GM23248 (cell line): ENCODE measurements around the gene RASA3. TPM values are rescaled to one million over a fixed set of nuclear protein-coding genes. Genes with fewer than 3 reads are reported as not detected.

Experiments
- DNase-seq: peaks from one replicate; pipeline ENCODE4 v3.0.0-alpha.2; 2015
- H2AFZ ChIP-seq: fragments of 200-600 bp; sonication (generic); 2 replicates; pipeline ENCODE4 v1.6.1; 2016; ENCODE audit warnings: antibody characterized with exemption
- H3F3A ChIP-seq: fragments of 200-600 bp; sonication (generic); 2 replicates; pipeline ENCODE4 v1.6.1; 2016; ENCODE audit warnings: mild to moderate bottlenecking, antibody characterized with exemption, mixed run types; ENCODE audit not compliant: insufficient read depth
- H3K27ac ChIP-seq: fragments of 200-600 bp; sonication (generic); 2 replicates; pipeline ENCODE4 v1.5.1; 2016; ENCODE audit warnings: mild to moderate bottlenecking
- H3K27me3 ChIP-seq: fragments of 200-600 bp; sonication (generic); replicated peaks from 2 replicates; pipeline ENCODE4 v1.6.1; 2016; ENCODE audit warnings: mild to moderate bottlenecking; ENCODE audit not compliant: insufficient read depth
- H3K36me3 ChIP-seq: fragments of 200-600 bp; sonication (generic); 2 replicates; pipeline ENCODE4 v1.6.1; 2016; ENCODE audit warnings: low read depth, mild to moderate bottlenecking
- H3K4me1 ChIP-seq: fragments of 200-600 bp; sonication (generic); 2 replicates; pipeline ENCODE4 v1.6.1; 2016; ENCODE audit warnings: mild to moderate bottlenecking; ENCODE audit not compliant: insufficient read depth
- H3K4me2 ChIP-seq: fragments of 200-600 bp; sonication (generic); one replicate; pipeline ENCODE4 v1.6.1; 2016; ENCODE audit warnings: mild to moderate bottlenecking; ENCODE audit not compliant: unreplicated experiment
- H3K4me3 ChIP-seq: fragments of 200-600 bp; sonication (generic); 2 replicates; pipeline ENCODE4 v1.5.1; 2016; ENCODE audit warnings: mild to moderate bottlenecking
- H3K79me2 ChIP-seq: fragments of 200-600 bp; sonication (generic); 2 replicates; pipeline ENCODE4 v1.6.1; 2016; ENCODE audit warnings: mild to moderate bottlenecking; ENCODE audit not compliant: insufficient read depth
- H3K9ac ChIP-seq: fragments of 200-600 bp; sonication (generic); 2 replicates; pipeline ENCODE4 v1.6.1; 2016; ENCODE audit warnings: mild to moderate bottlenecking
- H3K9me2 ChIP-seq: fragments of 200-600 bp; sonication (generic); 2 replicates; pipeline ENCODE4 v1.6.1; 2016; ENCODE audit warnings: mixed run types, mild to moderate bottlenecking, moderate library complexity; ENCODE audit not compliant: insufficient read depth
- H3K9me3 ChIP-seq: fragments of 200-600 bp; sonication (generic); one replicate; pipeline ENCODE4 v1.6.1; 2017; ENCODE audit warnings: low read depth
- H4K20me1 ChIP-seq: fragments of 200-600 bp; sonication (generic); 2 replicates; pipeline ENCODE4 v1.6.0; 2016; ENCODE audit not compliant: insufficient read depth
- EZH2 ChIP-seq: fragments of 200-600 bp; sonication (generic); IDR thresholded peaks from 2 replicates; pipeline ENCODE4 v1.6.1; 2018; ENCODE audit warnings: antibody characterized with exemption, mild to moderate bottlenecking; ENCODE audit not compliant: insufficient read depth, poor library complexity, severe bottlenecking
- EZH2phosphoT487 ChIP-seq: fragments of 200-600 bp; sonication (generic); IDR thresholded peaks from 2 replicates; pipeline ENCODE4 v1.6.1; 2018; ENCODE audit warnings: antibody characterized with exemption, moderate library complexity, mild to moderate bottlenecking, low read depth; ENCODE audit not compliant: insufficient read depth
- WGBS, 2 experiments: methylation state at CpG; one replicate each; pipeline ENCODE4 v1.1.6; 2015 to 2017; ENCODE audit warnings: low lambda C conversion rate in 2 of 2, low coverage in 1 of 2; ENCODE audit errors: missing lambda C conversion rate in 2 of 2; 5-methylcytosine and 5-hydroxymethylcytosine counted together
- in situ Hi-C: fragments of 300-500 bp; cut with MboI; formaldehyde crosslinking; loops from 2 replicates; pipeline ENCODE4 v1.15.0; 2020
- polyA plus RNA-seq: library from polyadenylated mRNA; unstranded; fragments of >200 nt; fragmentation: Nextera tagmentation; extraction: Ambion mirVana; gene quantifications from 2 replicates; pipeline ENCODE4 v1.2.1, GENCODE V29; 2016
- total RNA-seq: library from RNA; depleted of rRNA; stranded (reverse); fragments of >200 nt; shearing (Covaris generic); gene quantifications from 2 replicates; pipeline ENCODE4 v1.2.3, GENCODE V29; 2014

Gene RASA3
- total and polyA plus RNA-seq, 2 experiments from 2014 or later, result 34.3 to 36.7 TPM

GRCh38 chr13:114155926-114156883 lies 23.8 kb upstream of the RASA3 start:
- WGBS, 2 experiments, result 20 to 40% methylated on average over 5 to 19 of the region's 19 CpGs
- no peak overlapping the region for H3K27ac ChIP-seq
- in situ Hi-C loops, result no loop called here
- H2AFZ ChIP-seq, result no peak overlapping the region
- H3K9me2 ChIP-seq, result no peaks in the 10 kb centered on the region
- DNase-seq, result no peak
- no peaks in the 10 kb centered on the region; the same call in 1 of the 2 replicates for H3K27me3 ChIP-seq
- H3K4me1 ChIP-seq, result no peaks in the 10 kb centered on the region
- H3F3A ChIP-seq, result no peaks in the 10 kb centered on the region
- no peak overlapping the region for H3K4me3 ChIP-seq
- no peaks in the 10 kb centered on the region for H3K79me2 ChIP-seq
- no peaks in the 10 kb centered on the region for H4K20me1 ChIP-seq
- no peak overlapping the region for H3K4me2 ChIP-seq
- H3K9ac ChIP-seq, result no peak overlapping the region
- no peaks in the 10 kb centered on the region for H3K36me3 ChIP-seq
- H3K9me3 ChIP-seq, result no peaks in the 10 kb centered on the region
- TF ChIP-seq EZH2phosphoT487 (no peak), EZH2 (no peak)

GRCh38 chr13:114155320-114155719 lies 22.9 kb upstream of the RASA3 start:
- no peak overlapping the region for H3K27ac ChIP-seq
- no peak for TF ChIP-seq EZH2
- no peak for TF ChIP-seq EZH2phosphoT487
- H3K4me2 ChIP-seq, result no peak overlapping the region
- no peak overlapping the region for H2AFZ ChIP-seq
- no peaks in the 10 kb centered on the region for H4K20me1 ChIP-seq
- H3K4me1 ChIP-seq, result no peaks in the 10 kb centered on the region
- 57% methylated on average over 3 of the region's 3 CpGs; no CpG with 5 or more reads in 1 of the 2 experiments for WGBS, 2 experiments
- in situ Hi-C loops, result no loop called here
- H3K9ac ChIP-seq, result no peak overlapping the region
- no peaks in the 10 kb centered on the region for H3K9me3 ChIP-seq
- no peak for DNase-seq
- H3K4me3 ChIP-seq, result no peak overlapping the region
- H3K79me2 ChIP-seq, result no peaks in the 10 kb centered on the region
- no peaks in the 10 kb centered on the region for H3K36me3 ChIP-seq
- no peaks in the 10 kb centered on the region for H3F3A ChIP-seq
- H3K27me3 ChIP-seq, result no peaks in the 10 kb centered on the region; the same call in 1 of the 2 replicates
- no peaks in the 10 kb centered on the region for H3K9me2 ChIP-seq

- no peaks in the 10 kb centered on the region; the same call in 1 of the 2 replicates for H3K27me3 ChIP-seq
- H3K36me3 ChIP-seq, result no peaks in the 10 kb centered on the region
- no peak overlapping the region for H3K9ac ChIP-seq
- no peak for DNase-seq
- no peaks in the 10 kb centered on the region for H3K4me1 ChIP-seq
- no peak overlapping the region for H3K27ac ChIP-seq
- no peak overlapping the region for H3K4me3 ChIP-seq
- no peaks in the 10 kb centered on the region for H3F3A ChIP-seq
- H3K9me3 ChIP-seq, result no peaks in the 10 kb centered on the region
- H3K9me2 ChIP-seq, result no peaks in the 10 kb centered on the region
- H2AFZ ChIP-seq, result no peak overlapping the region
- TF ChIP-seq EZH2 (no peak), EZH2phosphoT487 (no peak)
- H3K4me2 ChIP-seq, result no peak overlapping the region
- H4K20me1 ChIP-seq, result no peaks in the 10 kb centered on the region
- in situ Hi-C loops, result no loop called here
- 88 to 93% methylated on average over 9 of the region's 9 CpGs for WGBS, 2 experiments
- no peaks in the 10 kb centered on the region for H3K79me2 ChIP-seq
Observed at GRCh38 chr13:114154476-114154875, 22.1 kb upstream of the RASA3 start.

GRCh38 chr13:114153485-114154080 lies 21.2 kb upstream of the RASA3 start:
- Histone ChIP-seq H3K79me2 (no peaks in the 10 kb centered on the region), H4K20me1 (no peaks in the 10 kb centered on the region), H3K4me3 (no peak overlapping the region), H3K27me3 (no peaks in the 10 kb centered on the region; the same call in 1 of the 2 replicates), H3K9ac (no peak overlapping the region), H3K4me1 (no peaks in the 10 kb centered on the region), H3K4me2 (no peak overlapping the region), H2AFZ (no peak overlapping the region), H3K36me3 (no peaks in the 10 kb centered on the region), H3K27ac (no peak overlapping the region), H3K9me3 (no peaks in the 10 kb centered on the region), H3F3A (no peaks in the 10 kb centered on the region), H3K9me2 (no peaks in the 10 kb centered on the region)
- no peak for DNase-seq
- in situ Hi-C loops, result no loop called here
- TF ChIP-seq EZH2 (no peak), EZH2phosphoT487 (no peak)
- 93 to 95% methylated on average over 6 of the region's 6 CpGs for WGBS, 2 experiments
